HG02885 (cell line): Measurements from ENCODE around the gene ZNF577.

Source experiments
- ATAC-seq: cut with Tn5 transposase; IDR thresholded peaks from one replicate; pipeline ENCODE4 v1.9.1; 2021; ENCODE audit warnings: mild to moderate bottlenecking; ENCODE audit not compliant: unreplicated experiment, poor library complexity

Gene ZNF577

GRCh38 chr19:51882518-51882917 is 5.2 kb downstream of the ZNF577 start:
- no peak for ATAC-seq

GRCh38 chr19:51873097-51873496 is 14.7 kb downstream of the ZNF577 start:
- no peak for ATAC-seq

- no peak for ATAC-seq
Observed at GRCh38 chr19:51861870-51862622, 25.7 kb downstream of the ZNF577 start.

GRCh38 chr19:51837145-51837544 is 50.6 kb downstream of the ZNF577 start:
- no peak for ATAC-seq

GRCh38 chr19:51830274-51830673 is 57.5 kb downstream of the ZNF577 start:
- no peak for ATAC-seq

GRCh38 chr19:51824281-51825005 is 63.3 kb downstream of the ZNF577 start:
- no peak for ATAC-seq

GRCh38 chr19:51822946-51823345 is 64.8 kb downstream of the ZNF577 start:
- ATAC-seq, result no peak

- no peak for ATAC-seq
Observed at GRCh38 chr19:51822325-51822724, 65.4 kb downstream of the ZNF577 start.

GRCh38 chr19:51821921-51822320 is 65.8 kb downstream of the ZNF577 start:
- no peak for ATAC-seq

GRCh38 chr19:51821456-51821855 is 66.3 kb downstream of the ZNF577 start:
- ATAC-seq, result no peak
